TTC549 (cell line): ENCODE results near the gene RGS1.

Experiments used
- FAIRE-seq: peaks from 2 replicates; lab custom pipeline; 2012; peaks lifted over from hg19 to GRCh38; lab: Jason Lieb, UNC

Gene RGS1

GRCh38 chr1:192553741-192554140 is 21.8 kb upstream of the RGS1 start:
- FAIRE-seq = no peak

DNA sequence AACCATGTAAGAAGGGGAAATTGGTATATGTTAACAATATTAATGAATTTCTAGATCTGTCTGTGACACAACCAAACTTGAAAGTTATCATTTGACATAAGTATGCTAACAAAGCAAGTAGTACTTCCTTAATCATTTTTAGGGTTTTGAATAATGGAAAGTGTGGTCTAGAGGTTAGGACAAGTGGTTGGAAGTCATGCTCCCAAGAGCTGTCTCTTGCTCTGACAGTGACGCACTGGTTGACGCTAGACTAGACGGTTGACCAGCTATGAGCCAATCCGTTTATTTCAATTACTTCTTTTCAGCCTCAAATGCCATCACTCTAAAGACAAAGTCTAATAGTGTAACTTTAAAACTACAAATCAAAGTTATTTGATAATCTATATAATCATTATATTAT is 20.7 kb upstream of the RGS1 start:
- FAIRE-seq = no peak

DNA sequence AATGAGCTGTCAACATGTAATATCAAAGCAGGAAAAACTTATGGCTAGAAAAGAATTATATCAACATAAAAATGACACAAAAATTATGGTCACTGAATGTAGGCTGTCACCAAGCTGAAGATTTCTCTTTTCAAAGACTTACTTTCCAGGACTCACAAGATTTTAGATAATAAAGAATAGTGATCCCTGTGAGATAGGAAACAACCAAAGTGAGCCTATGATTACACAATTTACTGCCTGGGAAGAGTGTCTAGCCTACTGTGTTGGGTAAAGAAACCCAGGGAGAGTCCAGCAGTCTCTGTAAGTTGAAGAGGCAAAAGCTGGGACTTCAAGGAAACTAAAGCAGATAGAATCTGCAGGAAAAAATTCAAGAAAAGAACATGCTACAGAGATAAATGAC is 20.2 kb upstream of the RGS1 start:
- peak; percentile 3 for FAIRE-seq

GRCh38 chr1:192557841-192558595 is 17.6 kb upstream of the RGS1 start:
- no peak for FAIRE-seq

DNA sequence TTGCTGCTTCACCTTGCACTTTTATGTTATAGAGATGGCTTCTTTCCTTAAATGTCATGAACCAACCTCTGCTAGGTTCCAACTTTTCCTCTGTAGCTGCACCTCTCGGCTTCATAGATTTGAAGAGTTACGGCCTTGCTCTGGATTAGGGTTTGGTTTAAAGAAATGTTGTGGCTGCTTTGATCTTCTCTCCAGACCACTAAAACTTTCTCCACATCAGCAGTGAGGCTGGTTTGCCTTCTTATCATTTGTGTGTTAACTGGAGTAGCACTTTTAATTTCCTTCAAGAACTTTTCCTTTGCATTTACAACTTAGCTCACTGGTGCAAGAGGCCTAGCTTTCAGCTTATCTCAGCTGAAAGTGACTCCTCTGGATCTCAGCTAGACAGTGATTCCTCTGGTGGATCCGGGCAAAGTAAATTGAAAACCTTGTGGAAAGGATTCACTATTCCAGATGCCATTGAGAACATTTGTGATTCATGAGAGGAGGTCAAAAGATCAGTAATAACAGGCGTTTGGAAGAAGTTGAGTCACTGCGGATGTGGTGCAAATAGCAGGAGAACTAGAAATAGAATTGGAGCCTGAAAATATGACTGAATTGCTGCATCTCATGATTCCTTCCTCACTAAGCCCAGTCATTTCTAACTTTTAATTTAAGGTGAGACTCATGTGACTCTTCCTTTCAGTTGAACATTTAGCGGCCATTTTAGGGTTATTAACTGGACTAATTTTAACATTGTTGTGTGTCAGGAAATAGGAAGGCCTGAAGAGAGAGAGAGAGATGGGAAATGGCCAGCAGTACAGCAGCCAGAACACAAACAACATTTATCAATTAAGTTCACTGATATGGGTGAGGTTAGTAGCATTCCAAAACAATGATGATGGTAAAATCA is 16.2 kb upstream of the RGS1 start:
- FAIRE-seq = no peak

- FAIRE-seq = no peak
Measured at GRCh38 chr1:192561301-192561700, 14.3 kb upstream of the RGS1 start.

- FAIRE-seq = no peak
Measured at GRCh38 chr1:192563129-192563528, 12.4 kb upstream of the RGS1 start.

DNA sequence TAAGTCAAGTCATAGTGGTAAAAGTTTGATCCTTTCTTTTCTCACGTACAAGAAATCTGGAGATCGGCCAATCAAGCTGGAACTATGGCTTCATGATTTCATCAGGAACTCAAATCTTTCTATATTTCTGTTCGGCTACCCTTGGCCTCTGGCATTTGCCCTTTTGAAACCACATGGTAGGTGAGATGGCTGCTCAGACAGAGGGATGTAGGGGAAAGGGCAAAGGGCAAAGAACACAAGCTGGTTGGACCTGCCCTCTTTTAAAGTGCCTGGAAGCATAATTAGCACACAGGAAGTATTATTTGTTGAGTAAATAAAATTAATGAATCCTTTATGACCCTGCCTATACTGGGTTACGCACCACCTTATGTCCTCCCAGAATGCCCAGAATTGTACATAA is 11.5 kb upstream of the RGS1 start:
- no peak for FAIRE-seq

- FAIRE-seq = no peak
Measured at GRCh38 chr1:192565946-192566345, 9.6 kb upstream of the RGS1 start.

DNA sequence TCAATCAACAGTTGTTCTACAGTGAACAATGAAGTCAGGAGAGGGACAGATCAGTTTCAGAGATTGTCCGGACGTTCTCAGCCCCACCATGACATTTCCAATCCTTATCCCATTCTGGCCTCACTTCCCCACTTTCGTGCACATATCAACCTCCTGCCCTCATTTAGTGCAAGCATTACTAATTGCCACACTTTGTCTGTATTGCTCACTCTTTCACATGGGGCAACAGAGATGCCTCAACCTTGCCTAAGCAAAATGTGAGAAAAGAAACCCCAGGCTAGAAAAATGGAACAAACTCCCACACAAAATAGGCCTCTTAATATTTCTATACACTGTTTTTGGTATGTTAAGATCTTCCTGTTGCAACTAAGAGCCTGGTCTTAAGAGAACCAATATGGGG is 8.9 kb upstream of the RGS1 start:
- FAIRE-seq = no peak

- FAIRE-seq = no peak
Measured at GRCh38 chr1:192568063-192568462, 7.5 kb upstream of the RGS1 start.

GRCh38 chr1:192571668-192572067 is 3.9 kb upstream of the RGS1 start:
- no peak for FAIRE-seq

- no peak for FAIRE-seq
Measured at GRCh38 chr1:192573499-192573898, 2.1 kb upstream of the RGS1 start.

GRCh38 chr1:192574073-192574472 is 1.5 kb upstream of the RGS1 start:
- FAIRE-seq = no peak

DNA sequence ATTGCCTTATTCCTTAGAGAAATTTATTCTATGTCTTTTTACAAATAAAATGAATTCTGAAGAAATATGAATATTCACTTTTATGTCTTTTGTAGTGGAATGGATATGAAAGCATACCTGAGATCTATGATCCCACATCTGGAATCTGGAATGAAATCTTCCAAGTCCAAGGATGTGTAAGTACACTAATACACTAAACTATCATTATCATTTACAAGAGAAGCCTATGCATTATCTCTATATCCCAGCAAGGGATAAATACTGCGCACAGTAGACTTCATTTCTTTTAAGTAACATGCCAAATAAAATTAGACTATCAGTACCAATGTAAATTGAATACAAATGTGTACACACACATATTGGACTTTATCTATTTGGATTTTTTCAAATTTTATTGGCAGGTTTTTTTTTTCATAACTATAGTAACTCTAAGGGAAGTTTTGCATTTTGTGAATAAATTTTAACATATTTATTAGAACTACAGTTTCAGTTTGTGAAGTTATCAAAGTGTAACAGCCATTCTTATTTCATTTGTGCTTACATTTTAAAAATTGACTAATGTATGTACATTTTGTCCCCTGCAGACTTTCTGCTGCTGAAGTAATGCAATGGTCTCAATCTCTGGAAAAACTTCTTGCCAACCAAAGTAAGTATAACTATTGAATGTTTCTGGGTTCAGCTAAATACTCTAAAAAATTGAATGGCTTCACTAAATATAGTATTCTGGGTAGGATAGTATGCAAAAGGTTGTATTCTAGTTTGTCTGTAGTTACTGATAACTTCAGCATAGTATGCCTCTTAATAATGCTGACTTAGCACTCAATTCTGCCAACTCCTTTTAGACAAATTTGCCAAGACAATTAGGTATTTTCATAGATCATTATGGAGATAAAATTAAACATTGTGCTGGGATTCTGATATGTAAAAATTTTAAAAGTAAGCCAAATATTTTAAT is 894 bp downstream of the RGS1 start:
- peak; percentile 51 for FAIRE-seq

GRCh38 chr1:192577145-192578140 is 1.9 kb downstream of the RGS1 start:
- FAIRE-seq = peak; percentile 40

- no peak for FAIRE-seq
Measured at GRCh38 chr1:192578144-192578909, 2.8 kb downstream of the RGS1 start.

DNA sequence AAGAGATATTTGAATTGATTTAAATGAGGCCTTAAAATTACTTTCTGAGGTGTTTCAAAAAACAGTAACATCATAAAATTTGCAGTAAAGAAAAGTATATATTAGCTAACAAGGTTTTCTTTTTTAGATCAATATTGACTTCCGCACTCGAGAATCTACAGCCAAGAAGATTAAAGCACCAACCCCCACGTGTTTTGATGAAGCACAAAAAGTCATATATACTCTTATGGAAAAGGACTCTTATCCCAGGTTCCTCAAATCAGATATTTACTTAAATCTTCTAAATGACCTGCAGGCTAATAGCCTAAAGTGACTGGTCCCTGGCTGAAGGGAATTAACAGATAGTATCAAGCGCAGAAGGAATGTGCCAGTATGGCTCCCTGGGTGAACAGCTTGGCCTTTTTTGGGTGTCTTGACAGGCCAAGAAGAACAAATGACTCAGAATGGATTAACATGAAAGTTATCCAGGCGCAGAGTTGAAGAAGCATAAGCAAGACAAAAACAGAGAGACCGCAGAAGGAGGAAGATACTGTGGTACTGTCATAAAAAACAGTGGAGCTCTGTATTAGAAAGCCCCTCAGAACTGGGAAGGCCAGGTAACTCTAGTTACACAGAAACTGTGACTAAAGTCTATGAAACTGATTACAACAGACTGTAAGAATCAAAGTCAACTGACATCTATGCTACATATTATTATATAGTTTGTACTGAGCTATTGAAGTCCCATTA is 3.6 kb downstream of the RGS1 start:
- FAIRE-seq = no peak

DNA sequence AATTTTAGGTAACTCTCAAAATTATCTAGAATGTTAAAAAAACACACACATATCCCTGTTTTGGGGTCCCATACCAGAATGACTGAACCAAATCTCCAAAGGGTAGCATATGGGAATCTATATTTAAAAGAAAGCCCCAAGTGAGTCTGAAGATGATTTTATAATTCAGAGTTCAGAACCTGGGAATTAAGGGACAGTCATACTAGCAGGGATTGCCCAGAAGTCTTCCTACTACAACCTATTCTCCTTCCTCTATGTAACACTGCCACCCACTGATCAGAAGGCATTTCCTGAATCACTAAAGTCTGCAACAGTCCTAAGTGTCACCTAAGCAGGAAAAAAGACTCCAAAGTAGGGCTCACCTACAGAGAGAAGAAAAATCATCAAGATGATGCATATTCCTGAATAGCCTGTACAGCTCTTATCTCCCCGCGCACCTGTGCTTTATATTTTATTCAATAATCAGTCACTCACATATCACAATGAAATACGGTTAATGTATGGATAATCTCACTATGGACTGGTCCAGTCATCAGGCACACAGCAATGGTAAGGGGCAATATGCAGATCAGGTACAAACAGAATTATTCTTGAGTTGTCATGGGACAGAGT is 4.9 kb downstream of the RGS1 start:
- FAIRE-seq = no peak
